Activated CD4-positive, alpha-beta T cell treated with anti-CD3 and anti-CD28 coated beads, Interleukin-2, amount 10 ng/mL, durations not matched to agents 24 days and 14 days (primary cell): Measurements from ENCODE around the gene PCCB. TPM values are rescaled to one million over a fixed set of nuclear protein-coding genes. Genes with fewer than 3 reads are reported as not detected.
A peak's percentile ranks its signal among the peaks of the same experiment; 100 is the strongest.
"Not testable (repeated sequence)": the region's sequence is repeated elsewhere in the genome, so short reads cannot be mapped to it uniquely, and the experiment has no call there.

ENCODE experiments used
- DNase-seq: peaks from one replicate; pipeline ENCODE4 v3.0.0; 2022
- H3K27ac Mint-ChIP-seq: one replicate; pipeline ENCODE4 v1.8.0; 2022; ENCODE audit warnings: mild to moderate bottlenecking, mixed read lengths
- H3K27me3 Mint-ChIP-seq: one replicate; pipeline ENCODE4 v1.8.0; 2022; ENCODE audit warnings: mixed read lengths
- H3K36me3 Mint-ChIP-seq: one replicate; pipeline ENCODE4 v1.8.0; 2022; ENCODE audit warnings: low read depth, mild to moderate bottlenecking, mixed read lengths
- H3K4me1 Mint-ChIP-seq: one replicate; pipeline ENCODE4 v1.8.0; 2021; ENCODE audit warnings: mixed read lengths
- H3K4me3 Mint-ChIP-seq: one replicate; pipeline ENCODE4 v1.8.0; 2022; ENCODE audit warnings: mild to moderate bottlenecking, moderate library complexity, mixed read lengths
- H3K9me3 Mint-ChIP-seq: one replicate; pipeline ENCODE4 v1.8.0; 2021; ENCODE audit warnings: mixed read lengths
- intact Hi-C: fragments of 100-400 bp; cut with micrococcal nuclease; formaldehyde crosslinking; loops from one replicate; pipeline ENCODE4 v1.15.1; 2023
- total RNA-seq: library from RNA; stranded (reverse); gene quantifications from 2 replicates; pipeline ENCODE4 v1.2.3, GENCODE V29; 2022

The PCCB gene
- total RNA-seq, 1 donor from 2014 or later = 45.4 TPM

GRCh38 chr3:136247855-136248590 lies 2.1 kb upstream of the PCCB start:
- no peak for DNase-seq
- no peak overlapping the region for H3K4me3 Mint-ChIP-seq
- no peaks in the 10 kb centered on the region for H3K9me3 Mint-ChIP-seq
- peaks cover 16% of the 10 kb centered on the region for H3K4me1 Mint-ChIP-seq
- intact Hi-C loops = no loop called here
- H3K36me3 Mint-ChIP-seq = no peaks in the 10 kb centered on the region
- peaks cover 2% of the 10 kb centered on the region for H3K27me3 Mint-ChIP-seq
- H3K27ac Mint-ChIP-seq = no peak overlapping the region

GRCh38 chr3:136249091-136249490 lies 1.0 kb upstream of the PCCB start:
- Mint-ChIP-seq H3K4me1 (peaks cover 16% of the 10 kb centered on the region), H3K27ac (no peak overlapping the region)
- intact Hi-C loops = no loop called here

DNA sequence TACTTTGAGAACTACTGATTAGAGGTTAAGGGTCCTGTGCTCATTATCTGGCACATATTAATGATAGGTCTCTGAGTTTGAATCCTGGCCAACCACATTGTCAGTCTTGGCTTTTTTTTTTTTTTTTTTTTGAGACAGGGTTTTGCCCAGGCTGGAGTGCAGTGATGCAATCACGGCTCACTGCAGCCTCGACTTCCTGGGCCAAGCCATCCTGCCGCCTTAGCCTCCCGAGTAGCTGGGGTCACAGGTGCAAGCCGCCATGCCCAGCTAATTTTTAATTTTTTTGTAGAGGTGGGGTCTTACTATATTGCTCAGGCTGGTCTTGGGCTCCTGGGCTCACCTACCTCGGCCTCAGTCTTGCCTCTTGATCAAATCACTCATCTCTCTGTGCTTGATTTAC lies 547 bp upstream of the PCCB start:
- no peaks in the 10 kb centered on the region for H3K36me3 Mint-ChIP-seq
- intact Hi-C loops = no loop called here
- no peak for DNase-seq
- H3K4me1 Mint-ChIP-seq = peaks cover 16% of the 10 kb centered on the region
- H3K4me3 Mint-ChIP-seq = peak overlapping the region; percentile 91
- H3K27me3 Mint-ChIP-seq = no peaks in the 10 kb centered on the region
- H3K27ac Mint-ChIP-seq = peak overlapping the region; percentile 95
- no peaks in the 10 kb centered on the region for H3K9me3 Mint-ChIP-seq

More at GRCh38 chr3:136249091-136249490, 1.0 kb upstream of the PCCB start:
- no peaks in the 10 kb centered on the region for H3K27me3 Mint-ChIP-seq
- no peaks in the 10 kb centered on the region for H3K9me3 Mint-ChIP-seq
- no peak overlapping the region for H3K4me3 Mint-ChIP-seq
- H3K36me3 Mint-ChIP-seq = no peaks in the 10 kb centered on the region
- peak; percentile 57 for DNase-seq

DNA sequence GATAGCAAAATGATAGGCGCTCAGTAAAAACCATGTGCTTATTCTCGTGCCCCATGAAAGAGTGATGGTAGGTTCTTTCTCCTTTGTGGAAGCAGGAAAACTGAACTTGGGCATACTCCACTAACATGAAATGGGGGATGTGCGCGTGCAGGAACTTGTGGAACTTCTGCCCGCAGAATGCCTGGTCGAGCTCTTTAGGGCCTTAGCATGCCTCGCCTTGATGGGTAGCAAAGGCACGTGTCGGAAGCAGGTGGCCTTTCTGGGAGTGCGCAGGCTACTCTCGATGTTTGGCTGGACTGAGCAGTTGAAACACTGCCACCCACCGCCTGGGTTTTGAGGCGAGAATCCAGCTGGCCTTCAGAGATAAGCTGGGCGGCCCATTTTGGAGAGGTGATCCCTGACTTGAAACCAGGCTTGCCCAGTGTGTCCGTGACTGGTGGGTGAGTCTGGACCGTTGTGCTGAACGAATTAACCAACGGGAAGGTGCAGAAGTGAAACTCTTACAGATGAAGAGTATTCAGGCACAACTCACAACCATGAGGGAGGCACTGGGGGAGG lies 842 bp downstream of the PCCB start:
- Mint-ChIP-seq H3K4me3 (peak overlapping the region; percentile 91), H3K4me1 (peaks cover 16% of the 10 kb centered on the region), H3K9me3 (no peaks in the 10 kb centered on the region), H3K27me3 (no peaks in the 10 kb centered on the region), H3K27ac (peak overlapping the region; percentile 95), H3K36me3 (peaks cover 3% of the 10 kb centered on the region)
- DNase-seq = peak; percentile 73
- intact Hi-C loops = loop anchor here (1.0 to 5.0 kb wide), 7 partner anchors 55 to 763 kb away; partner anchors contain the start of genes MSL2, NCK1 and STAG1

DNA sequence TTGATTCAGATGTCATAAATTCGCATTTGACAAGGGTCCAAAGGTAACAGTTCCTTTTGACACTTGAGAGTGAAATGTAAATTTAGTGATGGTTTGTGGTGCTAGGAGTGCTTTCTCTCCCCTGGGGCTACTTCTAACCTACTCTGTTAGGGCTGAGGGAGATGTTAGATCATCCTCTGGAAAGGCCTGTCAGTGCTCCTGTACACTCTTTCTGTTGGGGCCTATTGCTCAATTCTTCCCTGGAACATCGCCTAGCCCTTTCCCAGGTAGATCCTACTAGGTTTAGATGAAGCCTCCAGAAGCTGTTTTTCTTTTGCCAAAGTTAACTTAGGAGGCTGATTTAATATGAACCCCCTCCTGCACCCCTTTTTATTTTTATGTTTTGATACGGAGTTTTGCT lies 1.4 kb downstream of the PCCB start:
- Mint-ChIP-seq H3K4me1 (peaks cover 16% of the 10 kb centered on the region), H3K9me3 (no peaks in the 10 kb centered on the region), H3K27ac (peak overlapping the region; percentile 95), H3K36me3 (peaks cover 9% of the 10 kb centered on the region), H3K27me3 (no peaks in the 10 kb centered on the region), H3K4me3 (peak overlapping the region; percentile 91)
- DNase-seq = no peak
- intact Hi-C loops = loop anchor here (2.0 to 5.0 kb wide), 2 partner anchors 104 to 285 kb away; no protein-coding TSS in a partner anchor

GRCh38 chr3:136255672-136256406 lies 5.7 kb downstream of the PCCB start:
- H3K36me3 Mint-ChIP-seq = peaks cover 25% of the 10 kb centered on the region
- intact Hi-C loops = no loop called here
- H3K4me1 Mint-ChIP-seq = peaks cover 11% of the 10 kb centered on the region
- H3K9me3 Mint-ChIP-seq = no peaks in the 10 kb centered on the region
- H3K27ac Mint-ChIP-seq = no peak overlapping the region
- H3K4me3 Mint-ChIP-seq = no peak overlapping the region
- H3K27me3 Mint-ChIP-seq = no peaks in the 10 kb centered on the region
- DNase-seq = no peak

DNA sequence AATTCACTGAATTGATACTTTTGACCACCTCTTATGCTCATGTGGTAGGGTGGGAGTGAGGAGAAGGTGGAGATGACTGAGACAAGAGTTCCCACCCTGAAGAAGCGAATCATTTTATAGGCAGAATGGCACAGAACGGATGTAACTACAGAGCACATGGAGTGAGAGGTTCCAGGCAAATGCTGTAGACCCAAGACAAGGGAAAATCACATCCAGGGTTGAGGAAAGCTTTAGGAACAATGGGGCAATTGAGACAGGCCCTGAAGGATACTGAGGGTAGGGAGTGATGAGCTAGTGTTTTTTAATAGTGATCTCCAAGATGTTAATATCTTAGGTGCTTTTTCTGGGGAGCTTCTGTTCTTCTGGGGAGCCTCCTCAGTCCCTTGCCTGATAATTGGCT lies 8.1 kb downstream of the PCCB start:
- Mint-ChIP-seq H3K4me1 (no peaks in the 10 kb centered on the region), H3K9me3 (no peaks in the 10 kb centered on the region), H3K4me3 (no peak overlapping the region), H3K36me3 (peaks cover 39% of the 10 kb centered on the region), H3K27me3 (no peaks in the 10 kb centered on the region), H3K27ac (no peak overlapping the region)
- DNase-seq = no peak
- intact Hi-C loops = no loop called here

- H3K27ac Mint-ChIP-seq = no peak overlapping the region
These were observed 11.7 kb downstream of the PCCB start for GRCh38 chr3:136261826-136262225.

DNA sequence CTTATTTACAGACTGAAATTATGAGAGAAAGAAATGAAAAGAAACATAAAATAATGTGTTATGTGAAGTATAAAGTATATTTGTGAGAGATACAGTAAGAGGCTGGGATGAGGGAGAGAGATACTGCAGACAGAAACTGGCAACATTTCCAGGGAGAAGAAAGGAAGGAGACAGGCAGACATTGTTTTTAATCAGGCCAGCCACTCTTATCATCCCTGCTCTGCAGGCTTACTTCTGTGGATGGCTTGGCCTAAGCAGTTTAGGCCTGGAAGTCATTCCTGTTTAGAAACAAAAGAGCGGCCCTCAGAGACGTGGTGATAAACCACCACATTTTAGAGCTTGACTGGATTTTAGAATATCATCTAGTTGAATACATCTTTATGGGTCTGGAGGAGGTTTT lies 12.4 kb downstream of the PCCB start:
- no peak for DNase-seq

More at GRCh38 chr3:136261826-136262225, 11.7 kb downstream of the PCCB start:
- Mint-ChIP-seq H3K36me3 (peaks cover 44% of the 10 kb centered on the region), H3K4me1 (peaks cover 2% of the 10 kb centered on the region), H3K9me3 (no peaks in the 10 kb centered on the region), H3K27me3 (no peaks in the 10 kb centered on the region), H3K4me3 (no peak overlapping the region)
- intact Hi-C loops = no loop called here
- DNase-seq = no peak

GRCh38 chr3:136263251-136263650 lies 13.1 kb downstream of the PCCB start:
- Mint-ChIP-seq H3K4me1 (peaks cover 2% of the 10 kb centered on the region), H3K4me3 (no peak overlapping the region), H3K27ac (no peak overlapping the region), H3K36me3 (peaks cover 36% of the 10 kb centered on the region), H3K27me3 (no peaks in the 10 kb centered on the region), H3K9me3 (no peaks in the 10 kb centered on the region)
- intact Hi-C loops = no loop called here
- DNase-seq = no peak

More for the DNA sequence above, 12.4 kb downstream of the PCCB start:
- no peaks in the 10 kb centered on the region for H3K9me3 Mint-ChIP-seq
- peaks cover 2% of the 10 kb centered on the region for H3K4me1 Mint-ChIP-seq
- intact Hi-C loops = no loop called here
- no peaks in the 10 kb centered on the region for H3K27me3 Mint-ChIP-seq
- H3K4me3 Mint-ChIP-seq = no peak overlapping the region
- H3K27ac Mint-ChIP-seq = no peak overlapping the region
- H3K36me3 Mint-ChIP-seq = peaks cover 40% of the 10 kb centered on the region

GRCh38 chr3:136266468-136267125 lies 16.5 kb downstream of the PCCB start:
- intact Hi-C loops, H3K27ac Mint-ChIP-seq, DNase-seq, H3K4me3 Mint-ChIP-seq, H3K27me3 Mint-ChIP-seq, H3K9me3 Mint-ChIP-seq, H3K4me1 Mint-ChIP-seq: not testable (repeated sequence)
- H3K36me3 Mint-ChIP-seq = peaks cover 52% of the 10 kb centered on the region

GRCh38 chr3:136267235-136267634 lies 17.1 kb downstream of the PCCB start:
- intact Hi-C loops = no loop called here
- H3K4me1 Mint-ChIP-seq = peaks cover 8% of the 10 kb centered on the region
- H3K27ac Mint-ChIP-seq = no peak overlapping the region
- H3K36me3 Mint-ChIP-seq = peaks cover 46% of the 10 kb centered on the region
- no peaks in the 10 kb centered on the region for H3K9me3 Mint-ChIP-seq
- DNase-seq = no peak
- no peak overlapping the region for H3K4me3 Mint-ChIP-seq
- H3K27me3 Mint-ChIP-seq = no peaks in the 10 kb centered on the region

DNA sequence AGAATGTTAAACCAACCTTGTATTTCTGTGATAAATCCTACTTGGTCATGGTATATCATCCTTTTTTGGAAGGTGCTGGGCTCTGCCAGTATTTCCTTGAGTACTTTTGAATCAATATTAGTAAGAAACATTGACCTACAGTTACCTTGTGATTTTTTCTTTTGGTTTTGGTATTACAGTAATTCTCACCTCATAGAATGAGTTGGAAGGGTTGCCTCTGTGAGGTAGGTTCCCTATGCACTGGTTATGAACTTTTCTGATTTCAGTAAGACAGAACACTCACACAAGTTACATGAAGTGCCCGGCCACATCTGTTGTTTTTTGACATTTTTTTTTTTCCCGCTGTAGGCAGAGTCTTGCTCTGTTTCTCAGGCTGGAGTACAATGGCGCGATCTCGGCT lies 20.0 kb downstream of the PCCB start:
- H3K27ac Mint-ChIP-seq = no peak overlapping the region
- no peaks in the 10 kb centered on the region for H3K27me3 Mint-ChIP-seq
- DNase-seq = no peak
- intact Hi-C loops = no loop called here
- no peak overlapping the region for H3K4me3 Mint-ChIP-seq
- H3K36me3 Mint-ChIP-seq = peaks cover 48% of the 10 kb centered on the region
- H3K4me1 Mint-ChIP-seq = peaks cover 13% of the 10 kb centered on the region
- H3K9me3 Mint-ChIP-seq = peaks cover 4% of the 10 kb centered on the region
